Upper lobe of left lung (tissue), 6 donors: Measurements from ENCODE around the gene KCNE1. TPM values are rescaled to one million over a fixed set of nuclear protein-coding genes. Genes with fewer than 3 reads are reported as not detected.

ENCODE experiments used
- ATAC-seq, 2 donors: fragments of 200-7000 bp; cut with Tn5 transposase; one replicate each; pipeline ENCODE4 v1.9.1; 2022; ENCODE audit warnings: mild to moderate bottlenecking in 2 of 2, moderate library complexity in 2 of 2; ENCODE audit not compliant: low FRiP score in 2 of 2
- DNase-seq, 2 donors: peaks; one replicate each; pipeline ENCODE4 v3.0.0-alpha.2; 2019 to 2020
- H3K27ac ChIP-seq, 4 donors: fragments of 200-600 bp; sonication (generic); one replicate each; pipeline ENCODE4 v1.5.1; 2016 to 2019
- H3K27me3 ChIP-seq, 4 donors: fragments of 200-600 bp; sonication (generic); one replicate each; pipeline ENCODE4 v1.5.1; 2017 to 2019
- H3K36me3 ChIP-seq, 4 donors: fragments of 200-600 bp; sonication (generic); one replicate each; pipeline ENCODE4 v1.5.1; 2016 to 2019
- H3K4me1 ChIP-seq, 4 donors: fragments of 200-600 bp; sonication (generic); one replicate each; pipeline ENCODE4 v1.5.1; 2018 to 2019
- H3K4me3 ChIP-seq, 4 donors: fragments of 200-600 bp; sonication (generic); one replicate each; pipeline ENCODE4 v1.5.1; 2017 to 2019; ENCODE audit warnings: mild to moderate bottlenecking in 2 of 4, moderate library complexity in 1 of 4
- H3K9me3 ChIP-seq, 4 donors: fragments of 200-600 bp; sonication (generic); one replicate each; pipeline ENCODE4 v1.5.1; 2018 to 2019
- CTCF ChIP-seq, 6 experiments: fragments of 450-650 bp in 4 of 6; fragments of 200-600 bp in 2 of 6; sonication (generic) in 2 of 6; IDR thresholded peaks; one replicate each; pipeline ENCODE4 v1.5.1; 2016 to 2019; ENCODE audit warnings: antibody characterized with exemption in 6 of 6
- EP300 ChIP-seq, 4 donors: sonication (generic); formaldehyde crosslinking; IDR thresholded peaks; one replicate each; pipeline ENCODE4 v1.5.1; 2017; ENCODE audit warnings: antibody characterized with exemption in 4 of 4, control low read depth in 2 of 4
- POLR2A ChIP-seq, 4 donors: fragments of 450-650 bp; IDR thresholded peaks; one replicate each; pipeline ENCODE4 v1.5.1; 2016 to 2017; ENCODE audit warnings: antibody characterized with exemption in 4 of 4, mild to moderate bottlenecking in 2 of 4
- POLR2AphosphoS5 ChIP-seq, 2 donors: sonication (generic); formaldehyde crosslinking; IDR thresholded peaks; one replicate each; pipeline ENCODE4 v1.5.1; 2017; ENCODE audit warnings: antibody characterized with exemption in 2 of 2
- WGBS, 2 donors: methylation state at CpG; one replicate each; pipeline ENCODE4 v1.1.5; 2017 to 2018; 5-methylcytosine and 5-hydroxymethylcytosine counted together
- total RNA-seq, 6 donors: library from RNA; depleted of rRNA in 4 of 6; stranded (reverse); fragments of >200 nt in 4 of 6; gene quantifications; one replicate each; pipeline versions ENCODE4 v1.1.0 to v1.2.1, GENCODE V29; 2016 to 2021
- donor health status: DM: no; HTN: no; CAD: no; lungs with moderate emphysema.
- donor health status: DM: no; HTN: yes; CAD: no; lungs with severe emphysema.

The KCNE1 gene
- total RNA-seq, 6 donors from 2014 or later, result 9.6 to 58.7 (median 19.4) TPM

DNA sequence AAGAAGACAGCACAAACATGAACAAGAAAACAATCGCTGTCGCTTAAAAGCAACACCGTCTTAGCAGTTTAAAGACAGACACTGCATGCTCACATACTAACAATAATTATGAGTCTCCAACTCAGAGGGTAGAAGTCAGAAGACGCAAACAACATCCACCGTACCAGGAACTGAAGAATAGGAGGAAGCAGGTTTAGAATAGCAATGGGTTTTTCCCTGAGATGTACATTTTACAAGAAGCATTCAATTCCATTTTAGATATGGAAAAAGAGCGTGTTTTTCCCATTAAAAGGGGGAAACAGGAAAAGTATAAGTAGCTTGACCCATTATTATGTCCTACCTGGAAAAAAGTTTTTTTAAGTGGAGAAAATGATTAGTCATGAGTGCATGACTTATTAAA lies 34.5 kb upstream of the KCNE1 start:
- DNase-seq (no peak), ATAC-seq (no peak)
- 58 to 66% methylated on average over 6 of the region's 6 CpGs for WGBS, 2 donors
- Histone ChIP-seq H3K27ac (peak overlapping the region in 3 of 4 donors; percentile 80 to 82 (median 80)), H3K9me3 (no peaks in the 10 kb centered on the region), H3K4me1 (peaks cover 21 to 37% (median 31%) of the 10 kb centered on the region in 4 donors), H3K36me3 (no peaks in the 10 kb centered on the region), H3K27me3 (no peaks in the 10 kb centered on the region), H3K4me3 (no peak overlapping the region)
- TF ChIP-seq CTCF (IDR thresholded peaks at IDR 0.05), result no peak
- TF ChIP-seq POLR2AphosphoS5 (IDR thresholded peaks at IDR 0.05), result peak in 1 of 2 donors; percentile 18

DNA sequence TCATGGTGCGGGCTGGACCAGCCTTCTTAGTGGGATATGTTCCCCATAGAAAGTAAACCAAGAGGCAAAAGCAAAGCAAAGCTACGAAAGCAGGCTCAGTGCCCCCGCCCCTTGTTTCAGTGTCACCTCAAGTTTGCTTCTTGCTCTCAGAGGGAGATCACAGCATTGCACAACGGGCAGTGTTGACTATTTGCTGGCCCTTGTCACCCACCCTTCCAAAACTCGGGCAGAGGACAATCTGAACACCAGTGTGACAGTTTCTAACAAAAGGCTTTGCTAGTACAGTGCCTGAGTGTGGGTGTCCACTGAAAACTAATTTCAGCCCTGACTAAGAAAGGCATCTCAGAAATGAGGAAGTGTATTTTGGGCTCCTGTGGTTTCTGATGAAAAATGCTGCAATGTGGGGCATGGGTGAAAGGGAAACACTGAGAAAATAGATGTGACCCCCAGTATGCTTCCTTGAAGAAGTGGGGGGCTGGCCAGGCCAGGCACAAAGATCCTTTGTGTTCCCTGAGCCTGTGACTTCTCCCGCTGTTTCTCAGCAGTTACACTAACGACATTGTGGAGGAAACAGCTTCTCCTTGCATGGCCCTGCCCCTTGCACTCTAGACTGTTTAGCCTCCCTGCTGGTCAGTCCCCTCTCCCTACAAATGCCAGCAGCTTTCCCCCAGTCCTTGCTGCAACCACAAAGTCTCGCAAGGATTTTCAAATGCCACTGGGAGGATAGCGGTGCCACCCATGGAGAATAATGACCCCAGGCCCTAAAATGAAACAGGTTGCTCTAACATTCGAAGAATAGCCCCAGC lies 33.3 kb upstream of the KCNE1 start:
- peak in 1 of 2 donors; percentile 81 for DNase-seq
- WGBS, 2 donors, result 43% methylated on average over 8 to 10 of the region's 10 CpGs
- Histone ChIP-seq H3K4me3 (no peak overlapping the region), H3K27me3 (no peaks in the 10 kb centered on the region), H3K36me3 (no peaks in the 10 kb centered on the region), H3K9me3 (no peaks in the 10 kb centered on the region), H3K27ac (peak overlapping the region; percentile 69 to 82 (median 80)), H3K4me1 (peaks cover 21 to 37% (median 31%) of the 10 kb centered on the region in 4 donors)
- peak; percentile 81 to 85 for ATAC-seq
- TF ChIP-seq POLR2AphosphoS5 (IDR thresholded peaks at IDR 0.05), result peak; percentile 13 to 32
- no peak for TF ChIP-seq CTCF (IDR thresholded peaks at IDR 0.05)
- TF ChIP-seq POLR2A (IDR thresholded peaks at IDR 0.05), result peak in 1 of 4 donors; percentile 59
- peak in 2 of 4 donors; percentile 18 to 34 for TF ChIP-seq EP300 (IDR thresholded peaks at IDR 0.05)

DNA sequence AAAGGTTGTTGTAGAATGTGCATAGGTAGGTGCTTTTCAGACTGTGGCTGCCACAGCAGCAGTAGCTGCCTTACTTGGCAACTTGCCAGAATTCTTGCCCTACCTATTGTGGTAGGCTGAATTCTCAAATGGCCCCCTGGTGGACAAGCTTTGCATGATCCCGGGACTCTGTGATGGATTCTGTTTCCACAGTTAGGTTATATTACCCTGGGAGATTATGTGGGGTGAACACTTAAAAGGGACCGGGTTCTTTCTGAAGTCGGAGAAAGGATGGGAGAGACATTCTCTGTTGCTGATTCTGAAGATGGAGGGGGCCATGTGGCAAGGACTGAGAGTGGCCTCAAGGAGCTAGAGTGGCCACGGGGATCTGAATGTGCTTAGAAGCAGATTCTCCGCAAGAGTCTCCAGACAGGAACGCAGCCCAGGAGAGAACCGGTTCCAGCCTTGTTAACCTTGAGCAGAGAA lies 32.1 kb upstream of the KCNE1 start:
- Histone ChIP-seq H3K9me3 (no peaks in the 10 kb centered on the region), H3K27me3 (no peaks in the 10 kb centered on the region), H3K27ac (peak overlapping the region; percentile 69 to 82 (median 80)), H3K4me3 (no peak overlapping the region), H3K4me1 (peaks cover 21 to 37% (median 31%) of the 10 kb centered on the region in 4 donors), H3K36me3 (no peaks in the 10 kb centered on the region)
- peak in 1 of 2 donors; percentile 84 for DNase-seq
- peak; percentile 50 to 78 (median 72) for TF ChIP-seq CTCF (IDR thresholded peaks at IDR 0.05)
- TF ChIP-seq EP300 (IDR thresholded peaks at IDR 0.05), result no peak
- TF ChIP-seq POLR2A (IDR thresholded peaks at IDR 0.05), result no peak
- TF ChIP-seq POLR2AphosphoS5 (IDR thresholded peaks at IDR 0.05), result peak in 1 of 2 donors; percentile 42
- ATAC-seq, result peak; percentile 73 to 81
- WGBS, 2 donors, result 92 to 96% methylated on average over 7 of the region's 7 CpGs

DNA sequence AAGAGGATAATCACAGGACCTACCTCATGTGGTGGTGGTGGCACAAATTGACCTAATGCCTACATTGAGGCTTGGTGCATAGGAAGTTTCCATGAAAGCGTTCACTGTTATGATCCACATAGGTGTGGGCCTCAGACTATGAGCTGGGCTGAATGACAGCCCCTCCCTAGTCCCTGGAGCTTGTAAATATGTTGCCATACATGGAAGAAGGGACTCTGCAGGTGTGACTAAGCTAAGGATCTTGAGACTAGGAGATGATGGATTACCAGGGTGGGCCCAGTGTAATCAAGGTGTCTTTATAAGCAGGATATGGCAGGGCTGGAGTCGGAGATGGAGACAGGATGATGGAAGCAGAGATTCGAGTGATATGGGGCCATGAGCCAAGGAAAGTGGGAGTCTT lies 31.0 kb upstream of the KCNE1 start:
- TF ChIP-seq EP300 (IDR thresholded peaks at IDR 0.05) (no peak), POLR2AphosphoS5 (IDR thresholded peaks at IDR 0.05) (no peak), POLR2A (IDR thresholded peaks at IDR 0.05) (no peak)
- ATAC-seq (no peak), DNase-seq (no peak)
- peaks cover 21 to 37% (median 31%) of the 10 kb centered on the region in 4 donors for H3K4me1 ChIP-seq
- no peaks in the 10 kb centered on the region for H3K9me3 ChIP-seq
- H3K4me3 ChIP-seq, result no peak overlapping the region
- no peak overlapping the region for H3K27ac ChIP-seq
- no peaks in the 10 kb centered on the region for H3K36me3 ChIP-seq
- WGBS, 2 donors, result 68 to 95% methylated on average over 3 of the region's 3 CpGs
- H3K27me3 ChIP-seq, result no peaks in the 10 kb centered on the region

- Histone ChIP-seq H3K27ac (no peak overlapping the region), H3K27me3 (no peaks in the 10 kb centered on the region), H3K36me3 (no peaks in the 10 kb centered on the region), H3K9me3 (no peaks in the 10 kb centered on the region), H3K4me1 (peaks cover 7 to 19% (median 12%) of the 10 kb centered on the region in 4 donors), H3K4me3 (no peak overlapping the region)
- 64 to 69% methylated on average over 3 to 5 of the region's 5 CpGs for WGBS, 2 donors
- no peak for ATAC-seq
- TF ChIP-seq EP300 (IDR thresholded peaks at IDR 0.05) (no peak), CTCF (IDR thresholded peaks at IDR 0.05) (no peak), POLR2A (IDR thresholded peaks at IDR 0.05) (no peak), POLR2AphosphoS5 (IDR thresholded peaks at IDR 0.05) (no peak)
- no peak for DNase-seq
Observed at GRCh38 chr21:34540206-34540605, 28.2 kb upstream of the KCNE1 start.
